Left ventricle myocardium inferior (tissue), 1 donor: ENCODE data around the gene CNST. TPM values are rescaled to one million over a fixed set of nuclear protein-coding genes. Genes with fewer than 3 reads are reported as not detected.

ENCODE experiments used
- DNase-seq: peaks from one replicate; pipeline ENCODE4 v3.0.0-alpha.2; 2020
- H3K27ac ChIP-seq: fragments of 200-600 bp; replicated peaks from 2 replicates; pipeline ENCODE4 v1.8.0; 2021
- H3K27me3 ChIP-seq: fragments of 200-600 bp; 2 replicates; pipeline ENCODE4 v1.8.0; 2021; ENCODE audit warnings: low read depth
- H3K36me3 ChIP-seq: fragments of 200-600 bp; 2 replicates; pipeline ENCODE4 v1.8.0; 2021
- H3K4me1 ChIP-seq: fragments of 200-600 bp; 2 replicates; pipeline ENCODE4 v1.8.0; 2021
- H3K4me3 ChIP-seq: fragments of 200-600 bp; 2 replicates; pipeline ENCODE4 v1.8.0; 2021; ENCODE audit warnings: mild to moderate bottlenecking, moderate library complexity
- H3K9me3 ChIP-seq: fragments of 200-600 bp; replicated peaks from 2 replicates; pipeline ENCODE4 v1.8.0; 2021
- intact Hi-C: fragments of 100-400 bp; cut with micrococcal nuclease; formaldehyde crosslinking; loops from one replicate; pipeline ENCODE4 v1.11.0; 2022
- total RNA-seq: library from RNA; stranded (reverse); fragmentation: NEBNext Ultra II Directional; extraction: Animal tissue kit (Norgen Biotek cat#: 25700); gene quantifications from one replicate; pipeline ENCODE4 v1.2.1, GENCODE V29; 2021
- TF ChIP-seq, protein P1 (sequence below): fragments of 200-600 bp; IDR thresholded peaks from 2 replicates; pipeline ENCODE4 v1.8.0; 2021; ENCODE audit warnings: antibody characterized with exemption, mild to moderate bottlenecking, borderline replicate concordance
- donor health status: DM: no; HTN: yes; CAD: no; lungs with severe emphysema.

The CNST gene
- total RNA-seq, 1 donor from 2014 or later = 18.9 TPM

DNA sequence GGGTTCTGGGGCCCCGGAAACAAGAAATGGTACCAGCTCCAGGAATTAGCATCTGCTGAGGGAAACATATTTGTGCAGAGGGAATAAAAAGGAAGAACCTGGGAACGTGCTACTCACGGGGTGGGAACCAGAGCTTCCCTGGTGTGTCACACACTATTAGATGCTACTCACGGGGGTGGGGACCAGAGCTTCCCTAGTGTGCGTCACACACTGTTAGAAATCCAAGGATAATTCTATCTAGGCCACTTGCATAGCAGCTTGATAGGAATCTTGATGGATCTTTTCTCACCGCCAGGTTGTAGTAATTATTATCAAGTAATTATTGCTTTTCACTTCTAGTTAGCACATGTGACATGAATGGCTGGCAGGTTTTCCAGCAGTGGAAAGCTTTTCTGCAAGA, 103.4 kb downstream of the CNST start:
- DNase-seq = no peak
- peaks cover 39% of the 10 kb centered on the region for H3K36me3 ChIP-seq
- intact Hi-C loops = no loop called here

DNA sequence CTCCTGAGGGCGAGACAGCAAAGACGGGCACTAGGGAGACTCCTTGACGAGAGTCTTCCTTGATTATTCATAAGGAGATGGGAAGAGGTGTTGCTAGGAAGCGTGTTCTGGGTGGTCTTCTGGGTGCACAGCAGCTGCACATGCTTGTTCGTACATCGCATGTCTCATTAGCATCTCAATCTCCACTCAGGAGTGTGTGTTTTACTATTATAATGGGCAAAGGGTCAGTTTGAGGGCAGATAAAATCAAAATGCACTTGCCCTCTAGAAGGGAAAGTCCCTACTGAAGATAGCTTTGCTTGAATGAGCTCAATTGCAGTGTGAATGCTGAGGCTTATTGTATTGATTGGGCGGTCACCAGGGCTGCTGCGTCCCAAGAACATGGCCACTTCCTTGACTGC, 107.8 kb downstream of the CNST start:
- intact Hi-C loops = no loop called here
- no peak overlapping the region for H3K4me3 ChIP-seq
- no peaks in the 10 kb centered on the region for H3K27me3 ChIP-seq
- TF ChIP-seq, protein P1, sequence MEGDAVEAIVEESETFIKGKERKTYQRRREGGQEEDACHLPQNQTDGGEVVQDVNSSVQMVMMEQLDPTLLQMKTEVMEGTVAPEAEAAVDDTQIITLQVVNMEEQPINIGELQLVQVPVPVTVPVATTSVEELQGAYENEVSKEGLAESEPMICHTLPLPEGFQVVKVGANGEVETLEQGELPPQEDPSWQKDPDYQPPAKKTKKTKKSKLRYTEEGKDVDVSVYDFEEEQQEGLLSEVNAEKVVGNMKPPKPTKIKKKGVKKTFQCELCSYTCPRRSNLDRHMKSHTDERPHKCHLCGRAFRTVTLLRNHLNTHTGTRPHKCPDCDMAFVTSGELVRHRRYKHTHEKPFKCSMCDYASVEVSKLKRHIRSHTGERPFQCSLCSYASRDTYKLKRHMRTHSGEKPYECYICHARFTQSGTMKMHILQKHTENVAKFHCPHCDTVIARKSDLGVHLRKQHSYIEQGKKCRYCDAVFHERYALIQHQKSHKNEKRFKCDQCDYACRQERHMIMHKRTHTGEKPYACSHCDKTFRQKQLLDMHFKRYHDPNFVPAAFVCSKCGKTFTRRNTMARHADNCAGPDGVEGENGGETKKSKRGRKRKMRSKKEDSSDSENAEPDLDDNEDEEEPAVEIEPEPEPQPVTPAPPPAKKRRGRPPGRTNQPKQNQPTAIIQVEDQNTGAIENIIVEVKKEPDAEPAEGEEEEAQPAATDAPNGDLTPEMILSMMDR = no peak
- no peak for DNase-seq
- H3K4me1 ChIP-seq = no peaks in the 10 kb centered on the region
- H3K9me3 ChIP-seq = no peaks in the 10 kb centered on the region
- no peak overlapping the region for H3K27ac ChIP-seq
- H3K36me3 ChIP-seq = peaks cover 12% of the 10 kb centered on the region

More for the DNA sequence above, 103.4 kb downstream of the CNST start:
- no peaks in the 10 kb centered on the region for H3K27me3 ChIP-seq
- no peak overlapping the region for H3K27ac ChIP-seq
- no peaks in the 10 kb centered on the region for H3K9me3 ChIP-seq
- TF ChIP-seq, protein P1 = no peak
- H3K4me3 ChIP-seq = no peak overlapping the region
- no peaks in the 10 kb centered on the region for H3K4me1 ChIP-seq

DNA sequence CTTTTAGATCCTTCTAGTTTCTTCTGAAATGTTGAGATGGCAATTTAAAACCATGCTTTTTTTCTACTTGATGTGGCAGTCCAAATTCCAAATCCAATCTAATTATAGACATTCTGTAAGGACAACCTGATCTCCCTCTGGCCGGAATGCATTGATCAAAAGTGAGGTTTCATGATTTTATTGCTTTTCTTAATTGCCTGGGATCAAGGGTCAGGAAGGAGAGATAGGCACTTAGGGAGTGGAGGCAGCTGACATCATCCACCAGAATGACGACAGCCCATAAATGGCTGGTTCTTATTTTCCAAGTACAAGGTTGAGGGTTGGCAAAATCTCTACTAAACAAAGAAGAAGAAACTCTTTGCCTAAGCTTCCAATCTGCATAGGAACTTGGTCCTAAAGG, 111.6 kb downstream of the CNST start:
- no peaks in the 10 kb centered on the region for H3K9me3 ChIP-seq
- no peaks in the 10 kb centered on the region for H3K36me3 ChIP-seq
- H3K27me3 ChIP-seq = no peaks in the 10 kb centered on the region
- no peak for DNase-seq
- H3K4me3 ChIP-seq = no peak overlapping the region
- TF ChIP-seq, protein P1 = no peak
- intact Hi-C loops = no loop called here
- peaks cover 33% of the 10 kb centered on the region for H3K4me1 ChIP-seq
- peak overlapping the region; percentile 36 for H3K27ac ChIP-seq

DNA sequence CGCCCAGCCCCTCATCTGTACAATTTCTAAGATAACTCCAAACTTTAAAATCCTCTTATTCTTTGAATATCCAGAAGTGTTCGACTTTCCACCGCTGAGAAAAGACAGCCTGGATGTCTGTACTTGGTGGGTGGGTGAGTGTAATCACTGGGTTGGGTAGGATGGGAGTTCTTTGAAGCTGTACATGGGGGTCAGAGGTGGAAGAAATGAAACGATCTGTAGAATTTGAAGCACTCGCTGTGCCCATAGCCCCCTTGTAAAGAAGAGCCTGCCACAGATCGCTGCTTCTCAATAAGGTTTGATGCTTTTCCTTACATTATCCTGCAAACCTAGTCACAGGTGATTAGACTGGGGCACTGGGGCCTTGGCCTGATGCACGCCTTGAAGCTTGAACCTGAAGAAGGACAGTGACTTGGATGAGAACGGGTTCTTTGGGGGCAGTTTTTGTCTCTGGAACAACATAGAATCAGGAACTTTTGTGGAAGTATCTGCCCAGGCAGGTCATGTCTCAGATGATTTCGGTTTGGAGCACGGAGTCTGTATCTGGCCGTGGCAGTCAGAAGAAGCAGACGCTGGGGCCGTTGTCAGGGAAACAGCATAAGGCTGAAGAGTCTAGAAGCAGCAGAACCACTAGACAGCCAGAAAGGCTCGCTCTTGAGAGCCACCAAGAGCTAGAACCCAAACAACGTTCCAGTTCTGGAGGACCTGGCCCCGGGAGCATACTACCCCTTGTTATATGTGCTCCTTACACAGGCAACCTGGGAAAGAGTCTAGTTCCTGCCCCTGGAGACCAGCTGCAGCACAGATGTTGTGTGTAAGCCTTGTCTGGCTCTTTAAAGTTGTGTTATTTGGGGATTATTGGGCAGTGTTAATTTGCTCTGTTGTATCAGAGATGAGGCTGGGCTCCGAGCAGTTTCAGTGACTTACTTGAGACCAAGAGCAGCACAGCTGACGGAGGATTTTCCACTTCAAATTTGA, 112.8 kb downstream of the CNST start:
- DNase-seq = no peak
- H3K27me3 ChIP-seq = no peaks in the 10 kb centered on the region
- H3K36me3 ChIP-seq = no peaks in the 10 kb centered on the region
- peaks cover 35% of the 10 kb centered on the region for H3K4me1 ChIP-seq
- TF ChIP-seq, protein P1 = no peak
- no peak overlapping the region for H3K4me3 ChIP-seq
- no peaks in the 10 kb centered on the region for H3K9me3 ChIP-seq
- intact Hi-C loops = no loop called here
- H3K27ac ChIP-seq = peak overlapping the region; percentile 71

DNA sequence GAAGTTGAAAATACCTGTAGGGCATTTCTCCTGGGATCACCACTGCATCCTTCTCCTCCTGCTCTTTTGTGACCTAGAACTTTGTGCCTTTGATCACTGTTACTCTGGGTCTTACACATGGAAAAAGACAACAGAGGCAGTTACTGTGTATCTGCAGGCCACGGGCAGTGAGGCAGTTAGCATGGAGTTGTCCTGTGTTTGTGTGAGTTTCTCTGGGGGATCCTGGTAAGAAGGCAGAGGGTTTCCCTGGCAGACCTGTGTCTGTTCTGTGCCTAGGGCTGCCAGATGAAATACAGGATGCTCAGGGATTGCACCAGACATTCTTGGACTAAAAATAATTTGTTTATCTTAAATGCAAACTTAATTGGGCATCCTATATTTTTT, 113.5 kb downstream of the CNST start:
- no peak for DNase-seq
- TF ChIP-seq, protein P1 = no peak
- intact Hi-C loops = no loop called here

More for the DNA sequence above, 113.5 kb downstream of the CNST start:
- Histone ChIP-seq H3K9me3 (no peaks in the 10 kb centered on the region), H3K4me1 (peaks cover 35% of the 10 kb centered on the region), H3K27ac (peak overlapping the region; percentile 71), H3K27me3 (no peaks in the 10 kb centered on the region), H3K36me3 (no peaks in the 10 kb centered on the region), H3K4me3 (no peak overlapping the region)
